Peyer's patch (tissue), 4 donors: ENCODE measurements around the gene BAG1.

Experiments used
- POLR2A ChIP-seq, 2 donors: fragments of 450-650 bp; IDR thresholded peaks; one replicate each; pipeline ENCODE4 v1.5.1; 2017; ENCODE audit warnings: antibody characterized with exemption in 2 of 2, mild to moderate bottlenecking in 2 of 2, moderate library complexity in 2 of 2
- TF ChIP-seq, protein P1 (sequence below), 6 experiments: fragments of 450-650 bp in 4 of 6; fragments of 200-600 bp in 2 of 6; sonication (generic) in 1 of 6; IDR thresholded peaks; one replicate each; pipeline ENCODE4 v1.5.1; 2017 to 2019; ENCODE audit warnings: antibody characterized with exemption in 6 of 6, mild to moderate bottlenecking in 3 of 6, moderate library complexity in 1 of 6

DNA sequence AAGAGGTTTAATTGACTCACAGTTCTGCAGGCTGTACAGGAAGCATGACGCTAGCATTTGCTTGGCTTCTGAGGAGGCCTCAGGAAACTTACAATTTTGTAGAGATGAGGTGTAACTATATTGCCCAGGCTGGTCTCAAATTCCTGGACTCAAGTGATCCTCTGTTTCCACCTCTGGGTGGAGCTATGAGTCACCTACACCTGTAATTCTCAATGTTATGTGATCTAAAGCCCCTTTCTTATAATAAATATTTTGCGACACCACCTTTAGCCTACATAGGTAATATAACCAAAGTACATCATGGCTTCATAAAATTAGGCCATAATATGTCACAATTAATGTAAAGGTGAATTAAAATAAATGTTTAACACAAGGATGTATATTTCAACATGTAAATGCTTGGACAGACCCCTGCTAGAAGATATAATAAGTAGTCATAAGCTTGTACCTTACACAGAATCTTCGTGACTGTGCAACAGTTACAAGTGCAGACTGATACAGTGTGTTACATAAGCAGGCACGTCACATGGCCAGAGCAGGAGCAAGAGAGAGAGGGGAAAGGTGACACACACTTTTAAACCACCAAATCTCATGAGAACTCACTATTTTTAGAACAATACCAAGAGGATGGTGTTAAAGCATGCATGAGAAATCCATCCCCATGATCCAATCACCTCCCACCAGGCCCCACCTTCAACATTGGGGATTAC, 54.3 kb downstream of the BAG1 start:
- TF ChIP-seq, protein P1, sequence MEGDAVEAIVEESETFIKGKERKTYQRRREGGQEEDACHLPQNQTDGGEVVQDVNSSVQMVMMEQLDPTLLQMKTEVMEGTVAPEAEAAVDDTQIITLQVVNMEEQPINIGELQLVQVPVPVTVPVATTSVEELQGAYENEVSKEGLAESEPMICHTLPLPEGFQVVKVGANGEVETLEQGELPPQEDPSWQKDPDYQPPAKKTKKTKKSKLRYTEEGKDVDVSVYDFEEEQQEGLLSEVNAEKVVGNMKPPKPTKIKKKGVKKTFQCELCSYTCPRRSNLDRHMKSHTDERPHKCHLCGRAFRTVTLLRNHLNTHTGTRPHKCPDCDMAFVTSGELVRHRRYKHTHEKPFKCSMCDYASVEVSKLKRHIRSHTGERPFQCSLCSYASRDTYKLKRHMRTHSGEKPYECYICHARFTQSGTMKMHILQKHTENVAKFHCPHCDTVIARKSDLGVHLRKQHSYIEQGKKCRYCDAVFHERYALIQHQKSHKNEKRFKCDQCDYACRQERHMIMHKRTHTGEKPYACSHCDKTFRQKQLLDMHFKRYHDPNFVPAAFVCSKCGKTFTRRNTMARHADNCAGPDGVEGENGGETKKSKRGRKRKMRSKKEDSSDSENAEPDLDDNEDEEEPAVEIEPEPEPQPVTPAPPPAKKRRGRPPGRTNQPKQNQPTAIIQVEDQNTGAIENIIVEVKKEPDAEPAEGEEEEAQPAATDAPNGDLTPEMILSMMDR (IDR thresholded peaks at IDR 0.05) = no peak
- no peak for TF ChIP-seq POLR2A (IDR thresholded peaks at IDR 0.05)
